ENCODE data around the gene EPS8L2. TPM values are rescaled to one million over a fixed set of nuclear protein-coding genes. Genes with fewer than 3 reads are reported as not detected.

Gene EPS8L2
- total and polyA plus RNA-seq, 2 of the 8 experiments (the other 6 are each of a cell fraction or from before 2014, with no cell fraction given), result 38.5 to 57.0 TPM

DNA sequence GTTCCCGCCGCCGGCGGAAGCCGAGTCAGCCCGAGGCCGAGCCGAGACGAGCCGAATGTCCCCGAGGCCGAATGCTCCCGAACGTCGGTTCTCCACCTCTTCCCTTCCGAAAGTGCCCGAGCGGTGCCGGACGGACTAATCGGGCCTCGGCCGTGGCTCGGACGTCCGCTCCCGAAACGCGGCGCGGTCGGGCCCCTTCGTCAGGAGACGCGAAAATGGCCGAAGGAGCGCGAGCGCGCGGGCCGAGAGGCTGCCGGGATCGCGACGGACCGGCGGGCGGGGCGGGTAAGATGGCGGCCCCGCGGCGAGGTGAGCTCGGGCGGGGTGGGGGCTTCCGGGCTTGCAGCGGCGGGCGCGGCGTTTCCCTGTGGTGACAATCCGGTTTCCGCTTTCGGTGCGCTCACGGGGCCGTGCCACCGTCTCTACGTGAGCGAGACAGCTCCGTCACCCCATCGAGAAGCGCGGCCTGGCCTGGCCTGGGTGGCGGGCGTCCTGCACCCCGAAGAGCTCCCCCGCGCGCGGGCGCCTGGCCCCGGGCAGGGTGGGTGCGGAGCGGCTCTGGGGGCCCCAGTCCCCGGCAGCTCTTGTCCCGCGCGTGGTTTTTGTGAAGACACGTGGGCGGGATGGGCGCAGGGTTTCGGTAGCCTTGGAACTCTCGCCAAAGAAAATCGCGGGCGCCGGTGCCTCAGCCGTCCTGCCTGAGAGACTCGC, 10.3 kb upstream of the EPS8L2 start, which contains the start of gene TMEM80 (continued):
- TF ChIP-seq, protein P1, sequence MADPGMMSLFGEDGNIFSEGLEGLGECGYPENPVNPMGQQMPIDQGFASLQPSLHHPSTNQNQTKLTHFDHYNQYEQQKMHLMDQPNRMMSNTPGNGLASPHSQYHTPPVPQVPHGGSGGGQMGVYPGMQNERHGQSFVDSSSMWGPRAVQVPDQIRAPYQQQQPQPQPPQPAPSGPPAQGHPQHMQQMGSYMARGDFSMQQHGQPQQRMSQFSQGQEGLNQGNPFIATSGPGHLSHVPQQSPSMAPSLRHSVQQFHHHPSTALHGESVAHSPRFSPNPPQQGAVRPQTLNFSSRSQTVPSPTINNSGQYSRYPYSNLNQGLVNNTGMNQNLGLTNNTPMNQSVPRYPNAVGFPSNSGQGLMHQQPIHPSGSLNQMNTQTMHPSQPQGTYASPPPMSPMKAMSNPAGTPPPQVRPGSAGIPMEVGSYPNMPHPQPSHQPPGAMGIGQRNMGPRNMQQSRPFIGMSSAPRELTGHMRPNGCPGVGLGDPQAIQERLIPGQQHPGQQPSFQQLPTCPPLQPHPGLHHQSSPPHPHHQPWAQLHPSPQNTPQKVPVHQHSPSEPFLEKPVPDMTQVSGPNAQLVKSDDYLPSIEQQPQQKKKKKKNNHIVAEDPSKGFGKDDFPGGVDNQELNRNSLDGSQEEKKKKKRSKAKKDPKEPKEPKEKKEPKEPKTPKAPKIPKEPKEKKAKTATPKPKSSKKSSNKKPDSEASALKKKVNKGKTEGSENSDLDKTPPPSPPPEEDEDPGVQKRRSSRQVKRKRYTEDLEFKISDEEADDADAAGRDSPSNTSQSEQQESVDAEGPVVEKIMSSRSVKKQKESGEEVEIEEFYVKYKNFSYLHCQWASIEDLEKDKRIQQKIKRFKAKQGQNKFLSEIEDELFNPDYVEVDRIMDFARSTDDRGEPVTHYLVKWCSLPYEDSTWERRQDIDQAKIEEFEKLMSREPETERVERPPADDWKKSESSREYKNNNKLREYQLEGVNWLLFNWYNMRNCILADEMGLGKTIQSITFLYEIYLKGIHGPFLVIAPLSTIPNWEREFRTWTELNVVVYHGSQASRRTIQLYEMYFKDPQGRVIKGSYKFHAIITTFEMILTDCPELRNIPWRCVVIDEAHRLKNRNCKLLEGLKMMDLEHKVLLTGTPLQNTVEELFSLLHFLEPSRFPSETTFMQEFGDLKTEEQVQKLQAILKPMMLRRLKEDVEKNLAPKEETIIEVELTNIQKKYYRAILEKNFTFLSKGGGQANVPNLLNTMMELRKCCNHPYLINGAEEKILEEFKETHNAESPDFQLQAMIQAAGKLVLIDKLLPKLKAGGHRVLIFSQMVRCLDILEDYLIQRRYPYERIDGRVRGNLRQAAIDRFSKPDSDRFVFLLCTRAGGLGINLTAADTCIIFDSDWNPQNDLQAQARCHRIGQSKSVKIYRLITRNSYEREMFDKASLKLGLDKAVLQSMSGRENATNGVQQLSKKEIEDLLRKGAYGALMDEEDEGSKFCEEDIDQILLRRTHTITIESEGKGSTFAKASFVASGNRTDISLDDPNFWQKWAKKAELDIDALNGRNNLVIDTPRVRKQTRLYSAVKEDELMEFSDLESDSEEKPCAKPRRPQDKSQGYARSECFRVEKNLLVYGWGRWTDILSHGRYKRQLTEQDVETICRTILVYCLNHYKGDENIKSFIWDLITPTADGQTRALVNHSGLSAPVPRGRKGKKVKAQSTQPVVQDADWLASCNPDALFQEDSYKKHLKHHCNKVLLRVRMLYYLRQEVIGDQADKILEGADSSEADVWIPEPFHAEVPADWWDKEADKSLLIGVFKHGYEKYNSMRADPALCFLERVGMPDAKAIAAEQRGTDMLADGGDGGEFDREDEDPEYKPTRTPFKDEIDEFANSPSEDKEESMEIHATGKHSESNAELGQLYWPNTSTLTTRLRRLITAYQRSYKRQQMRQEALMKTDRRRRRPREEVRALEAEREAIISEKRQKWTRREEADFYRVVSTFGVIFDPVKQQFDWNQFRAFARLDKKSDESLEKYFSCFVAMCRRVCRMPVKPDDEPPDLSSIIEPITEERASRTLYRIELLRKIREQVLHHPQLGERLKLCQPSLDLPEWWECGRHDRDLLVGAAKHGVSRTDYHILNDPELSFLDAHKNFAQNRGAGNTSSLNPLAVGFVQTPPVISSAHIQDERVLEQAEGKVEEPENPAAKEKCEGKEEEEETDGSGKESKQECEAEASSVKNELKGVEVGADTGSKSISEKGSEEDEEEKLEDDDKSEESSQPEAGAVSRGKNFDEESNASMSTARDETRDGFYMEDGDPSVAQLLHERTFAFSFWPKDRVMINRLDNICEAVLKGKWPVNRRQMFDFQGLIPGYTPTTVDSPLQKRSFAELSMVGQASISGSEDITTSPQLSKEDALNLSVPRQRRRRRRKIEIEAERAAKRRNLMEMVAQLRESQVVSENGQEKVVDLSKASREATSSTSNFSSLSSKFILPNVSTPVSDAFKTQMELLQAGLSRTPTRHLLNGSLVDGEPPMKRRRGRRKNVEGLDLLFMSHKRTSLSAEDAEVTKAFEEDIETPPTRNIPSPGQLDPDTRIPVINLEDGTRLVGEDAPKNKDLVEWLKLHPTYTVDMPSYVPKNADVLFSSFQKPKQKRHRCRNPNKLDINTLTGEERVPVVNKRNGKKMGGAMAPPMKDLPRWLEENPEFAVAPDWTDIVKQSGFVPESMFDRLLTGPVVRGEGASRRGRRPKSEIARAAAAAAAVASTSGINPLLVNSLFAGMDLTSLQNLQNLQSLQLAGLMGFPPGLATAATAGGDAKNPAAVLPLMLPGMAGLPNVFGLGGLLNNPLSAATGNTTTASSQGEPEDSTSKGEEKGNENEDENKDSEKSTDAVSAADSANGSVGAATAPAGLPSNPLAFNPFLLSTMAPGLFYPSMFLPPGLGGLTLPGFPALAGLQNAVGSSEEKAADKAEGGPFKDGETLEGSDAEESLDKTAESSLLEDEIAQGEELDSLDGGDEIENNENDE (IDR thresholded peaks at IDR 0.05; ENCODE audit: insufficient replicate concordance, low read length), result no peak
- TF ChIP-seq TAF1 (IDR thresholded peaks at IDR 0.05; ENCODE audit: low read depth, low read length) (peak; percentile 42), SP4 (IDR thresholded peaks at IDR 0.05; ENCODE audit: low read length) (peak; percentile 95; the same call in 1 of the 2 replicates), JUND (IDR thresholded peaks at IDR 0.05; ENCODE audit: low read length) (no peak), SAP30 (IDR thresholded peaks at IDR 0.05; ENCODE audit: insufficient read depth, insufficient replicate concordance, low read length) (no peak), TEAD4 (IDR thresholded peaks at IDR 0.05; ENCODE audit: low read depth, low read length) (no peak), BACH1 (IDR thresholded peaks at IDR 0.05; ENCODE audit: low read length) (no peak), RAD21 (IDR thresholded peaks at IDR 0.05 in 1 of 2, conservative IDR thresholded peaks at IDR 0.05 in 1 of 2; ENCODE audit: low read depth in 2 of 2, low read length in 2 of 2) (no peak), RXRA (IDR thresholded peaks at IDR 0.05; ENCODE audit: insufficient read depth, low read depth, low read length) (no peak), RBBP5 (IDR thresholded peaks at IDR 0.05; ENCODE audit: borderline replicate concordance, low read depth, low read length) (peak; percentile 72; the same call in 1 of the 2 replicates), CREB1 (IDR thresholded peaks at IDR 0.05) (0 out of 2 replicates have a peak, but pooled peaks have one; percentile 8)

All from H1 (cell line).